Measurements from ENCODE around the gene ARMC2.

GRCh38 chr6:108948181-108948661 lies 100.0 kb downstream of the ARMC2 start:
- no peak for TF ChIP-seq CTCF (IDR thresholded peaks at IDR 0.05)
- no peak for TF ChIP-seq EZH2 (IDR thresholded peaks at IDR 0.05; ENCODE audit: borderline replicate concordance, insufficient read depth, low read depth, low read length, poor library complexity, severe bottlenecking)

Data from B cell (primary cell).